ENCODE data around the gene SP9.
"Not testable (repeated sequence)": the region's sequence is repeated elsewhere in the genome, so short reads cannot be mapped to it uniquely, and the experiment has no call there.

Gene SP9

DNA sequence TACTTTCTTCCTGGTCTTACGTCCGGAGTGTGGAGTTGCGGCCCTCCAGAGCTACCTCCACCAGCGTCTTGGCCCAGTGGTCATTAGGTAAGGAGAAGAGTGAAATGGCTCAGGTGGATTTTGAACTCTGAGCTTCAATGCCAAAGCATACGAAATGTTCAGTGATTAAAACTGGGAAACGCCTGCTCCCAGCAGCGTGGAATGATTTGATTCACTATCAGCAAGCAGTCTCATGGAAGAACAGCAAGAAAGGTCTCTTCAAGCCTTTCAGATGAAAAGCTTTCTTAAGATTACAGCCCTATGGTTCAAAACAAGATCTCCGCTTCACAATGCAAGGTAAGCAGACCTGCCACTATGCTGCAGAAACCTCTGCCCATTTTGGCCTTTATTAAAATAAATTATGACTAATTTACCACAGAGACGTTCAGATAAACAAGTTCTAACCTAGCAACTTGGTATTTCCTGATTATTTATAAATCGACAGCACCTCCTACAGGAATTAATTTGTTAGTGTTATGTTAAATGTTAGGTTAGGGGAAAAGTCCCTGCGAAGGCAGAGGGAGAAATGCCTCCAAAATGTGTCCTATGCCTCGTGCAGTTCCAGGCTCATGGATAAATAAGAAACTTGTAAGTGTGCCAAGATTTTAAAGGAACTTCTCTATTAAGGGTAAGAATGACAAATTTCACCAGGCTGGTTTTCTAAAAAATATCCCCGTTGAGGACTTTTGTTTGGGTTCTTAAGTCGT lies 10.1 kb downstream of the SP9 start:
- peak; percentile 37 for DNase-seq (ENCODE audit: low read depth)

DNA sequence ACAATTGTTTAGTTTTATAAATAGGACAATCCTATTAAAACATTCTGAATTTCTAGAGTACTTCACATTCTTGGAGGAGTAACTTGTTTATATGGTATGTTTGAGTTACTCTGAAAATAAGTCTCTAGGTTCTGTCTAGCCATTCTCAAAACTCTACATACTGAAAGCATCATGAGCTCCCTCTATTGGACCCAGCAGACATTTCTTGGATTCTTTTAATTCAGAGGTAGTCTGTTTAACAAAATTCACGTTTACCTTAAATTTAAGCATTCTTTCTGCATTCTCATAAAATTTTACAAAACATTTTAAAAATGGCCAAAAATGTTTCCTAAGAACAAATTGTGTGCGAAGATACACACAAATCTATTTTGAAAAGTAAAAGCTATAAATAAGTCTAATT lies 15.3 kb downstream of the SP9 start:
- DNase-seq (ENCODE audit: low read depth): no peak

DNA sequence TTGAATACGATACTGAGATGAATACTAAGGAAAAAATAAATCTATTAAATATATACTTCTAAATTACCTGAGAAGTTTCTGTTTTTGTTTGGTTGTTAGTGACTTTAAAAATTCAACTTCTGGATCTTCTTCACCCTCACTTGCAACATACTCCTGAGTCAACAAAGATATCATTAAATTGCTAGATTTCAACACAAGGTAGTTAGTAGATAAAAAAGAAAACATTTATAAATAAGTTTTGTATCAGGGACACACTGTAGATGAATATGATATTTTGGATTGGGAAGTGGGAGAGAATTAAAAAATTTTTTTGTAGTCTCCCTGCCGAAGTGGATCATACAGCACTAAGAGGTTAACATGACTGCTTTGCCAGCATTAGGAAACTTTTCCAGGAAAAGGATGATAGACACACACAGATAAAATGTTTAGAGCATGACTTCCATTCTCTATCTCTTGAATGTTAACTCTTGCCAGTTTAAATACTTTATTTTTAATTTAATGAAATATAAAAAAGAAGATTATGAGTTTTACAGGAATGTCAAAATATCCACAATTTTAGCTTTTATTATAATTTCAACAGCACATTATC lies 15.9 kb downstream of the SP9 start:
- no peak for DNase-seq (ENCODE audit: low read depth)

DNA sequence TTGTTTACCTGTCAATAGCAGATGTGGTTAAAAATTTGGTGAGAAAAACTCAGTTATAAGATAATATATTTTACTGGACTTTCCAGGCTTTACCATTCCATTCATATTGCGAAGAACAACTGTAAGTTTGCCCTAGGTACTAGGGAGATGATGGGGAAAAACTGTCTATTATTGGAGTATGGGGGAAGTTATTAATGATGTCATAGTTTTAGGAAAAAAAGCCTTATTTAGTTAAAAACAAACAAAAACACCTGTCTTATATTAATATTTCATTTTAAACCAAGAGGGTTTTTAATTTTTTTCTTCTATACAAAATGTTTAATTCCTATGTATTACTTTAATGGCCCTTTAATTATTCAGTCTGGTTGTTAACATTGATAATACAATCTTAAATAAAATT lies 18.2 kb downstream of the SP9 start:
- DNase-seq (ENCODE audit: low read depth): no peak

DNA sequence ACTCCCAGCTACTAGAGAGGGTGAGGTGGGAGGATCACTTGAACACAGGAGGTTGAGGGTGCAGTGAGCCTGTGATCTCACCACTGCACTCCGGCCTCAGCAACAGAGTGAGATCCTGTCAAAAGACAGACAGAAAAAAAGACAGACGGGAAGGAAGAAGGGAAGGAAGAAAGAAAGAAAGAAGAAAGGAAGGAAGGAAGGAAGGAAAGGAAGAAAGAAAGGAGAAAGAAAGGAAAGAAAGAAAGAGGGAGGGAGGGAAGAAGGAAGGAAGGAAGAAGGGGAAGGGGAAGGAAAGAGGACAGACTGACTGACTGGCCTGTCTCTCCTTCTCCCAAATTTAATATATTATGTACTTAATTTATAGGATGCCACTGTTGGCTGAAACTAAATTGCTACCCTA lies 21.6 kb downstream of the SP9 start:
- no peak for DNase-seq (ENCODE audit: low read depth)

DNA sequence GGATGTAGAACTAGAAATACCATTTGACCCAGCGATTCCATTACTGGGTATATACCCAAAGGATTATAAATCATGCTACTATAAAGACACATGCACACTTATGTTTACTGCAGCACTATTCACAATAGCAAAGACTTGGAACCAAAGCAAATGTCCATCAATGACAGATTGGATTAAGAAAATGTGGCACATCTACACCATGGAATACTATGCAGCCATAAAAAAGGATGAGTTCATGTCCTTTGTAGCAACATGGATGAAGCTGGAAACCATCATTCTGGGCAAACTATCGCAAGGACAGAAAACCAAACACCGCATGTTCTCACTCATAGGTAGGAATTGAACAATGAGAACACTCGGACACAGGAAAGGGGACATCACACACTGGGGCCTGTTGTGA lies 24.9 kb downstream of the SP9 start:
- DNase-seq (ENCODE audit: low read depth): not testable (repeated sequence)

DNA sequence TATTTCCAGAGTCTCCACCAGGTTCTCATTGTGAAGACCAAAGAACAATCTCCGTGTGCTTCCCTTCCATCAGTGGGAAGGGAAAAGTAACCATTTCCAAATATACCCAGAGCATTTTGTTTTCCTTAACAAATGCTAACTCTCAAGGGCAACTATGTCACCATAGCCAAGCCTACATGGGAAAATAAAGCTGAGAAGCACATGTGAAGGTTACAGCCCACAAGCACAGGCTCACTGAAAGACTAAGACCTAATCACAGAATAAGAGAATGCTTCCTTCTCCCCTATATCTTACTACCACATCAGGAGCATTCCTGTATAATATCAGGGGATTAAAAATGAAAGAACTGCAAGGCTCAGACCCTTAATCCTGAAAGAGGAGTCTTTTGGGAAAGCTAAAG lies 28.2 kb downstream of the SP9 start:
- no peak for DNase-seq (ENCODE audit: low read depth)

DNA sequence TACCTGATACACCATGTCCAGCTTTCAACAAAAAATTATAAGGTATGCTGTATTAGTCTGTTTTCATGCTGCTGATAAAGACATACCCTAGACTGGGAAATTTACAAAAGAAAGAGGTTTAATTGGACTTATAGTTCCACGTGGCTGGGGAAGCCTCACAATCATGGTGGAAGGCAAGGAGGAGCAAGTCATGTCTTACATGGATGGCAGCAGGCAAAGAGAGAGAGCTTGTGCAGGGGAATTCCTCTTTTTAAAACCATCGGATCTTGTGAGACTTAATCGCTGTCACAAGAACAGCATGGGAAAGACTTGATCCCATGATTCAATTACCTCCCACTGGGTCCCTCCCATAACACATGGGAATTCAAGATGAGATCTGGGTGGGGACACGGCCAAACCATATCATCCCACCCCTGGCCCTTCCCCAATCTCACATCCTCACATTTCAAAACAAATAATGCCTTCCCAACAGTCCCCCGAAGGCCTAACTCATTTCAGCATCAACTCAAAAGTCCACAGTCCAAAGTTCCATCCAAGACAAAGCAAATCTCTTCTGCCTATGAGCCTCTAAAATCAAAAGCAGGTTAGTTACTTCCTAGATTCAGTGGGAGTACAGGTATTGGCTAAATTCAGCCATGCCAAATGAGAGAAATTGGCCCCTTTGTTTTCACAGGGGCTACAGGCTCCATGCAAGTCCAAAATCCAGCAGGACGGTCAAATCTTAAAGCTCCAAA lies 28.9 kb downstream of the SP9 start:
- DNase-seq (ENCODE audit: low read depth): not testable (repeated sequence)

DNA sequence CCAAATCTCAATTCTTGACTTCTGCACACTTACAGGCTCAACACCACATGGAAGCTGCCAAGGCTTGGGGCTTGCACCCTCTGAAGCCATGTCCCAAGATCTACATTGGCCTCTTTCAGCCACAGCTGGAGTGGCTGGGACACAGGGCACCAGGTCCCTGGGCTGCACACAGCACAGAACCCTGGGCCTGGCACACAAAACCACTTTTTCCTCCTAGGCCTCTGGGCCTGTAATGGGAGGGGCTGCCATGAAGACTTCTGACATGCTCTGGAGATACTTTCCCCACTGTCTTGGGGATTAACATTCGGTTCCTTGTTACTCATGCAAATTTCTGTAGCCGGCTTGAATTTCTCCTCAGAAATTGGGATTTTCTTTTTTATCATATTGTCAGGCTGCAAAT lies 29.9 kb downstream of the SP9 start:
- DNase-seq (ENCODE audit: low read depth): no peak

DNA sequence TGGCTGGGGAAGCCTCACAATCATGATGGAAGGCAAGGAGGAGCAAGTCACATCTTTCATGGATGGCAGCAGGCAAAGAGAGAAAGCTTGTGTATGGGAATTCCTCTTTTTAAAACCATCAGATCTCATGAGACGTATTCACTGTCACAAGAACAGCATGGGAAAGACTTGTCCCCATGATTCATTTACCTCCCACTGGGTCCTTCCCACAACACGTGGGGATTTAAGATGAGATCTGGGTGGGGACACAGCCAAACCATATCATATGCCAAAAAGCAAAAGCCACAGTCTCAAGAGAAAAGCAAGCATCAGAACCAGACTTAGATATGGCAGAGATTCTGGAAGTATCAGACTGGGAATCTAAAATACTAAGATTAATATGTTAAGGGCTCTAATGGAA lies 30.8 kb downstream of the SP9 start:
- DNase-seq (ENCODE audit: low read depth): no peak

DNA sequence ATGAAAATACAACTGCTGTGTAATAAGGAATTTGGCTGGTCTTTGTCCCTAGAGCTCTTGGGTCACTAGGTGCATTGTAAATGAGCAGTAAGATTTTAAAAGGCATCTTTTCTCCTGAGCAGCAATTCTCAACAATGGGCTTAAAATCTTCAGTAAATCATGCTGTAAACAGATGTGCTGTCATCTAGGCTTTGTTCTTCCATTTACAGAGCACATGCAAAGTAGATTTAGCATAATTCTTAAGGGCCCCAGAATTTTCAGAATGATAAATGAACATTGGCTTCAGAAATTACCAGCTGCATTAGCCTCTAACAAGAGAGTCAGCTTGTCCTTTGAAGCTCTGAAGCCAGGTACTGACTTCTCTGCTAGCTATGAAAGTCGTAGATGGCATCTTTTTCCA lies 33.9 kb downstream of the SP9 start:
- no peak for DNase-seq (ENCODE audit: low read depth)

DNA sequence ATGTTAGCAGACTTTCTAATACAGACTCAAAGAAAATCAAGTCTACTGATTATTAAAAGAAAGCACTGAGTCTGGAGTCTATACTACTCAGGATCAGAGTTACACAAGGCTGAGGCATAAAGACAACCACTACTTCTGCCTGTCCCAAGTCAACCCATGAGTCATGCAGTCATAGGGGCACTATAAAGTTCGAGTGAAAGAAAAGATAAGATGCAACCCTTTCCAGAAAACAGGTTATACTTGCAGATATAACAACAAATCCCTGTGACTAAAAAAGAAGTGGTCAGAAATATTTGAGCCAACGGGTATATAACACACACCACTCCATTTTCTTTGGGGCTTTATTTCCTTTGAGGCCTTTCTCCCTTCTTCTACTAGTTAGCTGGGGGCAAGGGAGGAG lies 42.2 kb downstream of the SP9 start:
- DNase-seq (ENCODE audit: low read depth): no peak

DNA sequence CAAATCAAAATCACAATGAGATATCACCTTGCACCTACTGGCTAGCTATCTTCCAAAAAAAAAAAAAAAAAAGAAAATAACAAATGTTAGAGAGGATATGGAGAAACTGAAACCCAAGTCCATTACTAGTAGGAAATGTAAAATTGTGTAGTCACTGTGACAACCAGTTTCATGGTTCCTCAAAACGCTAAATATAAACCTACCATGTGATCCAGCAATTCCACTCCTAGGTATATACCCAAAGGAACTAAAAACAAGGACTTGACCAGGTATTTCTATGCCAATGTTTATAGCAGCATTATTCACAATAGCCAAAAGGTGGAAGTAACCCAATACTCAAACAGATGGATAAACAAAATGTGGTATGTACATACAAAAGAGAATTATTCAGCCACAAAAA lies 49.0 kb downstream of the SP9 start:
- no peak for DNase-seq (ENCODE audit: low read depth)

DNA sequence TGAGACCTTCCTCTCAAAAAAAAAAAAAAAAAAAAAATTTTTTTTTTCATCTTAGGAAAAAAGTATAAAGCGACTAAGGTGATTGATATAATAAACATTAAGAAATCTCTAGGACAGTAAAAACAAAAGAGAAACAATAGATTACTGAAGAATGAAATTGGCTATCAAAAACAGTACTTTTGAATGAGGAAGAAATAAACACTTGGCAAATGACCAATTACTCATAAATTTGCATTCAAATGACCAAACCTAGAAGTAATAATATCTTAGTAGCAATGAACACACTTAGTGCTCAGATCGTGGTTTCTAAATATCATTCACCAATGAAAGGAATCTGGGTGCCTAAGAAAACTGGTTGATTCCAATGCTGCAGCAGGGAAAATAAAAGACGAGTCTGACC lies 50.4 kb downstream of the SP9 start:
- no peak for DNase-seq (ENCODE audit: low read depth)

All from fibroblast of the conjunctiva (primary cell).